HG02610 (cell line): ENCODE data around the gene CYBA.

Experiments used
- ATAC-seq: cut with Tn5 transposase; IDR thresholded peaks from one replicate; pipeline ENCODE4 v1.9.1; 2021; ENCODE audit warnings: mild to moderate bottlenecking, moderate library complexity; ENCODE audit not compliant: unreplicated experiment

Gene CYBA

GRCh38 chr16:88650749-88651275, at the start of gene CYBA:
TSS of gene CYBA (minus strand) at chr16:88651053. CDS start at chr16:88651013, 40 bp downstream.
- peak; percentile 71 for ATAC-seq

- ATAC-seq: no peak
Measured at GRCh38 chr16:88700322-88700635, 49.4 kb upstream of the CYBA start.

GRCh38 chr16:88699180-88699579, 48.3 kb upstream of the CYBA start:
- no peak for ATAC-seq

GRCh38 chr16:88698646-88699045, 47.8 kb upstream of the CYBA start:
- ATAC-seq: no peak

- no peak for ATAC-seq
Measured at GRCh38 chr16:88697831-88698615, 47.2 kb upstream of the CYBA start.

- ATAC-seq: no peak
Measured at GRCh38 chr16:88697116-88697830, 46.4 kb upstream of the CYBA start.

GRCh38 chr16:88696441-88696840, 45.6 kb upstream of the CYBA start:
- no peak for ATAC-seq

GRCh38 chr16:88695753-88696152, 44.9 kb upstream of the CYBA start:
- ATAC-seq: no peak

- no peak for ATAC-seq
Measured at GRCh38 chr16:88695218-88695617, 44.4 kb upstream of the CYBA start.

GRCh38 chr16:88694221-88695087, 43.6 kb upstream of the CYBA start:
- ATAC-seq: no peak

GRCh38 chr16:88693420-88694177, 42.7 kb upstream of the CYBA start:
- ATAC-seq: no peak

- ATAC-seq: no peak
Measured at GRCh38 chr16:88692861-88693260, 42.0 kb upstream of the CYBA start.

GRCh38 chr16:88691924-88692560, 41.2 kb upstream of the CYBA start:
- no peak for ATAC-seq

- ATAC-seq: no peak
Measured at GRCh38 chr16:88691129-88691813, 40.4 kb upstream of the CYBA start.

- ATAC-seq: no peak
Measured at GRCh38 chr16:88690341-88691128, 39.7 kb upstream of the CYBA start.

GRCh38 chr16:88688013-88688778, 37.3 kb upstream of the CYBA start:
- no peak for ATAC-seq

GRCh38 chr16:88687676-88688012, 36.8 kb upstream of the CYBA start:
- no peak for ATAC-seq

- no peak for ATAC-seq
Measured at GRCh38 chr16:88687254-88687576, 36.4 kb upstream of the CYBA start.
